A549 (cell line): Measurements from ENCODE around the gene CNTNAP2. TPM values are rescaled to one million over a fixed set of nuclear protein-coding genes. Genes with fewer than 3 reads are reported as not detected.

ENCODE experiments used
- ATAC-seq, 2 experiments: fragments of 200-7000 bp in 1 of 2; fragments of >200 bp in 1 of 2; cut with Nextera tagmentation in 1 of 2; cut with Tn5 transposase in 1 of 2; 3 replicates each; pipeline versions ENCODE4 v1.8.0 to v1.9.1; 2018 to 2020; ENCODE audit warnings: mild to moderate bottlenecking in 1 of 2, moderate library complexity in 1 of 2
- CTCF ChIA-PET: fragments of 300-600 bp; sonication (Branson Sonifier 250); formaldehyde crosslinking; extraction: SDS; loops from one replicate; lab custom pipeline; 2021; ENCODE audit warnings: antibody characterized with exemption, inconsistent platforms; lab: Yijun Ruan, JAX
- POLR2A ChIA-PET: fragments of 350-600 bp; formaldehyde crosslinking; extraction: SDS; loops from one replicate; lab custom pipeline; 2021; ENCODE audit warnings: antibody characterized with exemption, inconsistent platforms; lab: Yijun Ruan, JAX
- DNase-seq, 2 experiments: peaks; one replicate each; pipeline versions ENCODE4 v3.0.0 to v3.0.0-alpha.2; 2011 to 2016; ENCODE audit warnings: low read depth in 1 of 2, low spot score in 1 of 2
- FAIRE-seq: peaks from 2 replicates; lab custom pipeline; 2011; peaks lifted over from hg19 to GRCh38; lab: Jason Lieb, UNC
- H3K27ac ChIP-seq, 2 experiments: fragments of >200 bp; sonication (Bioruptor Twin); formaldehyde crosslinking; 3 replicates each; pipeline ENCODE4 v1.5.1; 2016 to 2017
- H3K4me1 ChIP-seq: fragments of >200 bp; sonication (Bioruptor Twin); formaldehyde crosslinking; 3 replicates; pipeline ENCODE4 v1.6.1; 2016
- H3K4me2 ChIP-seq: fragments of >200 bp; sonication (Bioruptor Twin); formaldehyde crosslinking; 3 replicates; pipeline ENCODE4 v1.6.1; 2016
- H3K4me3 ChIP-seq: fragments of >200 bp; sonication (Bioruptor Twin); formaldehyde crosslinking; 3 replicates; pipeline ENCODE4 v1.5.1; 2016
- H3K9me3 ChIP-seq: fragments of >200 bp; sonication (Bioruptor Twin); formaldehyde crosslinking; 3 replicates; pipeline ENCODE4 v1.6.1; 2016
- CEBPB ChIP-seq, 2 experiments: fragments of >200 bp in 1 of 2; sonication (Bioruptor Twin) in 1 of 2; formaldehyde crosslinking in 1 of 2; IDR thresholded peaks; 2 replicates each; pipeline ENCODE4 v1.6.1; 2012 to 2016
- GATA3 ChIP-seq: IDR thresholded peaks from 2 replicates; pipeline ENCODE4 v1.6.1; 2012; ENCODE audit warnings: borderline replicate concordance
- HOXA7 ChIP-seq: fragments of 250-450 bp; sonication (Bioruptor Pico); IDR thresholded peaks from 2 replicates; pipeline ENCODE4 v1.5.0; 2020; ENCODE audit warnings: mild to moderate bottlenecking, moderate library complexity
- HOXB13 ChIP-seq: fragments of 250-450 bp; sonication (Bioruptor Pico); IDR thresholded peaks from 2 replicates; pipeline ENCODE4 v1.5.0; 2020; ENCODE audit warnings: low read depth, mild to moderate bottlenecking, moderate library complexity
- HOXB5 ChIP-seq: fragments of 250-450 bp; sonication (Bioruptor Pico); IDR thresholded peaks from 2 replicates; pipeline ENCODE4 v1.5.0; 2020; ENCODE audit warnings: mild to moderate bottlenecking, moderate library complexity
- MYC ChIP-seq: IDR thresholded peaks from 2 replicates; pipeline ENCODE4 v1.6.1; 2012; ENCODE audit warnings: mild to moderate bottlenecking, inconsistent platforms, low read length, improper control_type of control experiment, borderline replicate concordance
- PHF8 ChIP-seq: fragments of 200-600 bp; sonication (generic); IDR thresholded peaks from 2 replicates; pipeline ENCODE4 v1.6.1; 2016; ENCODE audit warnings: low read depth, mild to moderate bottlenecking, antibody characterized with exemption, moderate library complexity, borderline replicate concordance
- POLR2AphosphoS2 ChIP-seq: conservative IDR thresholded peaks from 2 replicates; pipeline ENCODE4 v1.6.1; 2012; ENCODE audit warnings: low read length, improper control_type of control experiment, inconsistent platforms
- RAD21 ChIP-seq, 2 experiments: fragments of >200 bp in 1 of 2; sonication (Bioruptor Twin) in 1 of 2; formaldehyde crosslinking in 1 of 2; IDR thresholded peaks in 1 of 2; conservative IDR thresholded peaks in 1 of 2; 2 replicates in 1 of 2; 3 replicates in 1 of 2; pipeline ENCODE4 v1.6.1; 2012 to 2018; ENCODE audit warnings: inconsistent platforms in 1 of 2
- RARB ChIP-seq: fragments of 250-450 bp; sonication (Bioruptor Pico); IDR thresholded peaks from 2 replicates; pipeline ENCODE4 v1.8.0; 2021; ENCODE audit warnings: mild to moderate bottlenecking, moderate library complexity
- RFX5 ChIP-seq: fragments of 450-650 bp; IDR thresholded peaks from 2 replicates; pipeline ENCODE4 v1.7.1; 2014; ENCODE audit warnings: antibody characterized with exemption, mild to moderate bottlenecking, moderate library complexity
- RNF2 ChIP-seq: fragments of 200-600 bp; sonication (generic); IDR thresholded peaks from 2 replicates; pipeline ENCODE4 v1.6.1; 2016; ENCODE audit warnings: low read depth, mild to moderate bottlenecking, antibody characterized with exemption, moderate library complexity, borderline replicate concordance
- SMC3 ChIP-seq: fragments of >200 bp; sonication (Bioruptor Twin); formaldehyde crosslinking; IDR thresholded peaks from 3 replicates; pipeline ENCODE4 v1.6.1; 2018; ENCODE audit warnings: inconsistent platforms
- ZC3H11A ChIP-seq: fragments of 450-650 bp; IDR thresholded peaks from 2 replicates; pipeline ENCODE4 v1.6.1; 2014; ENCODE audit warnings: antibody characterized with exemption, mild to moderate bottlenecking
- ZFP36 ChIP-seq: fragments of 450-650 bp; IDR thresholded peaks from 2 replicates; pipeline ENCODE4 v1.6.1; 2014; ENCODE audit warnings: borderline replicate concordance; ENCODE audit not compliant: partially characterized antibody
- WGBS: methylation state at CpG from one replicate; pipeline ENCODE4 v1.1.6; 2017; ENCODE audit errors: missing lambda C conversion rate; 5-methylcytosine and 5-hydroxymethylcytosine counted together
- polyA plus RNA-seq, 4 experiments: library from polyadenylated mRNA; depleted of rRNA in 3 of 4; stranded (reverse); fragments of >200 nt; fragmentation: RNase III in 1 of 4; extraction: RNeasy Plus Mini Kit Qiagen cat#74134 plus additional on column Dnase treatment in 1 of 4; gene quantifications; 2 replicates in 3 of 4; 3 replicates in 1 of 4; pipeline ENCODE4 v1.2.3, GENCODE V29; 2011 to 2017
- TF ChIP-seq, protein P1 (sequence below): fragments of 200-600 bp; sonication (generic); IDR thresholded peaks from 2 replicates; pipeline ENCODE4 v1.6.1; 2016; ENCODE audit warnings: antibody characterized with exemption, mild to moderate bottlenecking, moderate library complexity
- TF ChIP-seq, protein P2 (sequence below): IDR thresholded peaks from 2 replicates; pipeline ENCODE4 v1.6.1; 2012
- TF ChIP-seq, protein P3 (sequence below): fragments of 450-650 bp; IDR thresholded peaks from 2 replicates; pipeline ENCODE4 v1.6.1; 2014; ENCODE audit warnings: antibody characterized with exemption

CNTNAP2 gene
- polyA plus RNA-seq, 2 of the 4 experiments (the other 2 are of a cell fraction), result 0.05 to 0.13 TPM

DNA sequence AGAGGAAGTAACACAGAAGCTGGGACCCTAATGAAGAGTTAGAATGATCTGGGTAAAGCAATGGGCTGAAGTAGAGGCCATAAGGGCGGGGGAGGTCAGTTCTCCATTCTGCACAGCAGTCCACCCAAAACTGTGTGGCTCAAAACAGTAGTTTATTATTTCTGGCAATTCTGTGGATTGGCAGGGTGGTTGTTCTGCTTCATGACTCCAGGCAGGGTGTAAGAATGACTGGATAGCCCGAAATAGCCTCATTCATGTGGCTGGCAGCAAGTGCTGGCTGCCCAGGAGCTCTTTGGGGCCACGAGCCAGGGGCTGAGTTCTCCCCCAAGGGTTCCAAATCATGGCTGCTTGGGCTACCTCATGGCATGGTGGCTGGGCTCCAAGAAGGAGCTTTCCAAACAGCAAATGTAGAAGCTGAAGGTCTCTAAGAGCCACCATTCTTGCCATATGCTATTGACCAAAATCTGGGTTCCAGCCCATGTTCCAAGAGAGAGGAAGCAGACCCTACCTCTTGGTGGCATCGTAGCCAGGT lies 2158.8 kb downstream of the CNTNAP2 start (continued):
- TF ChIP-seq, protein P1, sequence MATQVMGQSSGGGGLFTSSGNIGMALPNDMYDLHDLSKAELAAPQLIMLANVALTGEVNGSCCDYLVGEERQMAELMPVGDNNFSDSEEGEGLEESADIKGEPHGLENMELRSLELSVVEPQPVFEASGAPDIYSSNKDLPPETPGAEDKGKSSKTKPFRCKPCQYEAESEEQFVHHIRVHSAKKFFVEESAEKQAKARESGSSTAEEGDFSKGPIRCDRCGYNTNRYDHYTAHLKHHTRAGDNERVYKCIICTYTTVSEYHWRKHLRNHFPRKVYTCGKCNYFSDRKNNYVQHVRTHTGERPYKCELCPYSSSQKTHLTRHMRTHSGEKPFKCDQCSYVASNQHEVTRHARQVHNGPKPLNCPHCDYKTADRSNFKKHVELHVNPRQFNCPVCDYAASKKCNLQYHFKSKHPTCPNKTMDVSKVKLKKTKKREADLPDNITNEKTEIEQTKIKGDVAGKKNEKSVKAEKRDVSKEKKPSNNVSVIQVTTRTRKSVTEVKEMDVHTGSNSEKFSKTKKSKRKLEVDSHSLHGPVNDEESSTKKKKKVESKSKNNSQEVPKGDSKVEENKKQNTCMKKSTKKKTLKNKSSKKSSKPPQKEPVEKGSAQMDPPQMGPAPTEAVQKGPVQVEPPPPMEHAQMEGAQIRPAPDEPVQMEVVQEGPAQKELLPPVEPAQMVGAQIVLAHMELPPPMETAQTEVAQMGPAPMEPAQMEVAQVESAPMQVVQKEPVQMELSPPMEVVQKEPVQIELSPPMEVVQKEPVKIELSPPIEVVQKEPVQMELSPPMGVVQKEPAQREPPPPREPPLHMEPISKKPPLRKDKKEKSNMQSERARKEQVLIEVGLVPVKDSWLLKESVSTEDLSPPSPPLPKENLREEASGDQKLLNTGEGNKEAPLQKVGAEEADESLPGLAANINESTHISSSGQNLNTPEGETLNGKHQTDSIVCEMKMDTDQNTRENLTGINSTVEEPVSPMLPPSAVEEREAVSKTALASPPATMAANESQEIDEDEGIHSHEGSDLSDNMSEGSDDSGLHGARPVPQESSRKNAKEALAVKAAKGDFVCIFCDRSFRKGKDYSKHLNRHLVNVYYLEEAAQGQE, result no peak
- TF ChIP-seq GATA3 (no peak), RARB (CRISPR knock-in tag) (no peak), HOXA7 (CRISPR knock-in tag) (no peak), RFX5 (no peak)

- DNase-seq, result no peak
- Histone ChIP-seq H3K4me3 (no peak overlapping the region), H3K4me1 (no peaks in the 10 kb centered on the region), H3K27ac (no peak overlapping the region), H3K4me2 (no peak overlapping the region), H3K9me3 (no peaks in the 10 kb centered on the region; the same call in 2 of the 3 replicates)
- TF ChIP-seq ZC3H11A (no peak), HOXB5 (CRISPR knock-in tag) (no peak), RNF2 (no peak), POLR2AphosphoS2 (no peak), MYC (no peak), ZFP36 (no peak), SMC3 (no peak), RAD21 (conservative IDR thresholded peaks at IDR 0.05 in 1 of 2, IDR thresholded peaks at IDR 0.05 in 1 of 2) (no peak), CEBPB (IDR thresholded peaks at IDR 0.05) (no peak), HOXB13 (CRISPR knock-in tag) (no peak), RARB (CRISPR knock-in tag) (no peak), PHF8 (no peak), GATA3 (no peak)
- TF ChIP-seq, protein P2, sequence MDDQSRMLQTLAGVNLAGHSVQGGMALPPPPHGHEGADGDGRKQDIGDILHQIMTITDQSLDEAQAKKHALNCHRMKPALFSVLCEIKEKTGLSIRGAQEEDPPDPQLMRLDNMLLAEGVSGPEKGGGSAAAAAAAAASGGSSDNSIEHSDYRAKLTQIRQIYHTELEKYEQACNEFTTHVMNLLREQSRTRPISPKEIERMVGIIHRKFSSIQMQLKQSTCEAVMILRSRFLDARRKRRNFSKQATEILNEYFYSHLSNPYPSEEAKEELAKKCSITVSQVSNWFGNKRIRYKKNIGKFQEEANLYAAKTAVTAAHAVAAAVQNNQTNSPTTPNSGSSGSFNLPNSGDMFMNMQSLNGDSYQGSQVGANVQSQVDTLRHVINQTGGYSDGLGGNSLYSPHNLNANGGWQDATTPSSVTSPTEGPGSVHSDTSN, result no peak
- TF ChIP-seq, protein P3, sequence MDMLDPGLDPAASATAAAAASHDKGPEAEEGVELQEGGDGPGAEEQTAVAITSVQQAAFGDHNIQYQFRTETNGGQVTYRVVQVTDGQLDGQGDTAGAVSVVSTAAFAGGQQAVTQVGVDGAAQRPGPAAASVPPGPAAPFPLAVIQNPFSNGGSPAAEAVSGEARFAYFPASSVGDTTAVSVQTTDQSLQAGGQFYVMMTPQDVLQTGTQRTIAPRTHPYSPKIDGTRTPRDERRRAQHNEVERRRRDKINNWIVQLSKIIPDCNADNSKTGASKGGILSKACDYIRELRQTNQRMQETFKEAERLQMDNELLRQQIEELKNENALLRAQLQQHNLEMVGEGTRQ, result no peak
- ChIA-PET POLR2A (interaction anchor here (0.6 kb wide), 1 partner anchor 21 kb away, joined by 3 read pairs; no protein-coding TSS in a partner anchor), CTCF (interaction anchor here (0.9 to 1.9 kb wide), 2 partner anchors 9 to 13 kb away, joined by 3 to 5 read pairs; no protein-coding TSS in a partner anchor)
- 22% methylated on average over 10 of the region's 11 CpGs for WGBS
- FAIRE-seq, result no peak
- ATAC-seq, result no peak
These were observed 2159.9 kb downstream of the CNTNAP2 start for GRCh38 chr7:148276314-148277041.
